GM06990 (cell line): Measurements from ENCODE around the gene NEMF.

Source experiments
- DNase-seq: peaks from one replicate; pipeline ENCODE4 v3.0.0-alpha.2; 2011; ENCODE audit not compliant: insufficient read length; ENCODE audit errors: extremely low read depth
- H3K27me3 ChIP-seq: replicated peaks from 2 replicates; pipeline ENCODE4 v1.6.0; 2011; ENCODE audit warnings: low read length; ENCODE audit not compliant: control insufficient read depth, insufficient read depth
- H3K36me3 ChIP-seq: 2 replicates; pipeline ENCODE4 v1.5.1; 2011; ENCODE audit warnings: low read length; ENCODE audit not compliant: control insufficient read depth, insufficient read depth
- H3K4me3 ChIP-seq: replicated peaks from 2 replicates; pipeline ENCODE4 v1.5.1; 2011; ENCODE audit warnings: low read depth, mild to moderate bottlenecking, control low read depth, low read length
- CTCF ChIP-seq: IDR thresholded peaks from 2 replicates; pipeline ENCODE4 v1.5.1; 2011; ENCODE audit warnings: low read length, control low read depth, mild to moderate bottlenecking, inconsistent platforms; ENCODE audit not compliant: insufficient read depth, poor library complexity, severe bottlenecking

The NEMF gene

DNA sequence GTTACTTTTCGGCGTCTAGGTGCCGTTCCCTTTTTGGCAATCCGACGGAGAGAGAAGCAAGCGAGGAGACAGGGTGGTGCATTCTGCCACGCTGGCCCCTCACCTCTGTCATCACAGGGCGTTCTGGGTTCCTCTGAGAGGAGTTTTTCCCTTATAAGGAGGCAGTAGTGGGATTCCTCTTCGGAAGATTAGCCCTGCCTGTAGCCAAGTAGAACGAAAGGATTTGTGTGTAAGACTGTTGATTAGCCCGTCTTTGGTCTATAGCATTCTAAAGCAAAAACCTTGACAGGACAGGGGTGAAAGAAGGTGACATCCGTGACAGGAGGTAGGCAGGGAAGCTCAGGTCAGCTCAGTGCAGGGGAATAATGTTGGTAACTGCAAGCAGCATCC, 9.1 kb upstream of the NEMF start:
- no peaks in the 10 kb centered on the region for H3K36me3 ChIP-seq
- peak overlapping the region; percentile 78 for H3K4me3 ChIP-seq
- peak; percentile 78 for DNase-seq
- H3K27me3 ChIP-seq: no peaks in the 10 kb centered on the region
- no peak for TF ChIP-seq CTCF

GRCh38 chr14:49860988-49861698, 8.6 kb upstream of the NEMF start:
- no peak for TF ChIP-seq CTCF

DNA sequence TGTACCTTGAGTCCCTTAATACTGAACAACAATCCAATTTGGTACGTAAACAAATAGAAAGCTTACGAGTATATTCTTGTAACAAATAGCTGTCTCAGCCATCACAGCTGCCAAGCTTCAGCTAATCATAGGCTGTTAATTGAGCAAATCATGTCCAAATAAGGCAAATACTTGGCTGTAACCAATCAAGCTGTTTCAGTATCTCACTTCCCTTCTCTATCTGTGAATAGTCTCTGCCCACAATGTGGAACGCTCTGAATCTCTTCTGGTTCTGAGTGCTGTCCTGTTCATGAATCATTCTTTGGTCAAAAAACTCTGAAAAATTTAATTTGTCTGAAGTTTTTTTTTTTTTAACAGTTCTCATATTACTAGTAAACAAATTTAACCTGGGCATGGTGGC, 5.8 kb upstream of the NEMF start:
- no peak for TF ChIP-seq CTCF
- H3K36me3 ChIP-seq: no peaks in the 10 kb centered on the region
- H3K27me3 ChIP-seq: no peaks in the 10 kb centered on the region
- DNase-seq: peak; percentile 50
- no peak overlapping the region for H3K4me3 ChIP-seq

More at GRCh38 chr14:49860988-49861698, 8.6 kb upstream of the NEMF start:
- DNase-seq: no peak
- Histone ChIP-seq H3K4me3 (peak overlapping the region; percentile 78), H3K36me3 (no peaks in the 10 kb centered on the region), H3K27me3 (no peaks in the 10 kb centered on the region)

GRCh38 chr14:49857427-49858003, 4.9 kb upstream of the NEMF start:
- Histone ChIP-seq H3K27me3 (no peaks in the 10 kb centered on the region), H3K4me3 (no peak overlapping the region), H3K36me3 (no peaks in the 10 kb centered on the region)
- TF ChIP-seq CTCF: no peak
- DNase-seq: no peak

- Histone ChIP-seq H3K27me3 (no peaks in the 10 kb centered on the region), H3K4me3 (peak overlapping the region; percentile 95), H3K36me3 (peaks cover 2% of the 10 kb centered on the region; the same call in 1 of the 2 replicates)
- peak; percentile 83 for DNase-seq
- TF ChIP-seq CTCF: peak; percentile 61
Observed at GRCh38 chr14:49853572-49854375, 1.2 kb upstream of the NEMF start.
